ENCODE measurements around the gene SNX5. TPM values are rescaled to one million over a fixed set of nuclear protein-coding genes. Genes with fewer than 3 reads are reported as not detected.
A peak's percentile ranks its signal among the peaks of the same experiment; 100 is the strongest.

Gene SNX5
- total and polyA plus RNA-seq, 2 of the 8 experiments (the other 6 are each of a cell fraction or from before 2014, with no cell fraction given): 155 to 194 TPM

Small RNA genes within 50 kb of the gene (small RNA-seq; reads per million reads assigned to genes)
- not detected for gene RNU6-192P (ENCODE audit: insufficient read depth)
- gene SNORD17 (ENCODE audit: insufficient read depth): 524 reads per million, percentile 99 among the genes with 10 or more reads in this experiment

Other genes with a start within 250 kb of the SNX5 start
- 56.3 and 59.0 TPM in 2 replicates for gene MGME1, start 224 bp upstream of the SNX5 start, total RNA-seq (2021; fragmentation: NEBNext Ultra II Directional; extraction: Animal tissue kit (Norgen Biotek cat#: 25700))
- 13.7 and 27.7 TPM in 2 replicates for gene MGME1, start 224 bp upstream of the SNX5 start, polyA plus RNA-seq (2011; rRNA removed)
- 11.4 TPM in 2 replicates for gene OVOL2, start 89.1 kb upstream of the SNX5 start, total RNA-seq (2021; fragmentation: NEBNext Ultra II Directional; extraction: Animal tissue kit (Norgen Biotek cat#: 25700))
- gene OVOL2, start 89.1 kb upstream of the SNX5 start, polyA plus RNA-seq (2011; rRNA removed): 11.0 and 15.1 TPM in 2 replicates
- gene KAT14, start 169.1 kb upstream of the SNX5 start, total RNA-seq (2021; fragmentation: NEBNext Ultra II Directional; extraction: Animal tissue kit (Norgen Biotek cat#: 25700)): 25.9 and 29.3 TPM in 2 replicates
- 12.1 and 17.3 TPM in 2 replicates for gene KAT14, start 169.1 kb upstream of the SNX5 start, polyA plus RNA-seq (2011; rRNA removed)
- 23.8 and 26.5 TPM in 2 replicates for gene PET117, start 169.1 kb upstream of the SNX5 start, total RNA-seq (2021; fragmentation: NEBNext Ultra II Directional; extraction: Animal tissue kit (Norgen Biotek cat#: 25700))
- 6.5 and 9.1 TPM in 2 replicates for gene PET117, start 169.1 kb upstream of the SNX5 start, polyA plus RNA-seq (2011; rRNA removed)